Kidney epithelial cell (primary cell): ENCODE results near the gene CORO7. TPM values are rescaled to one million over a fixed set of nuclear protein-coding genes. Genes with fewer than 3 reads are reported as not detected.
A peak's percentile ranks its signal among the peaks of the same experiment; 100 is the strongest.

Source experiments
- DNase-seq: peaks from one replicate; pipeline ENCODE4 v3.0.0-alpha.2; 2010; ENCODE audit warnings: low read depth
- H3K27me3 ChIP-seq: 2 replicates; pipeline ENCODE4 v1.6.0; 2011; ENCODE audit warnings: low read length; ENCODE audit not compliant: control insufficient read depth, insufficient read depth
- H3K36me3 ChIP-seq: 2 replicates; pipeline ENCODE4 v1.5.1; 2011; ENCODE audit warnings: low read length; ENCODE audit not compliant: control insufficient read depth, insufficient read depth
- H3K4me3 ChIP-seq: 2 replicates; pipeline ENCODE4 v1.5.1; 2011; ENCODE audit warnings: low read depth, mild to moderate bottlenecking, control low read depth, low read length
- total RNA-seq: library from RNA; depleted of rRNA; stranded (reverse); fragments of >200 nt; gene quantifications from 2 replicates; pipeline ENCODE4 v1.2.3, GENCODE V29; 2015
- TF ChIP-seq, protein P1 (sequence below): IDR thresholded peaks from 2 replicates; pipeline ENCODE4 v1.5.1; 2011; ENCODE audit warnings: mild to moderate bottlenecking, moderate library complexity, low read length, control low read depth, inconsistent platforms; ENCODE audit not compliant: insufficient read depth, poor library complexity, severe bottlenecking

CORO7 gene
- total RNA-seq, 1 donor from 2014 or later = 57.3 TPM

DNA sequence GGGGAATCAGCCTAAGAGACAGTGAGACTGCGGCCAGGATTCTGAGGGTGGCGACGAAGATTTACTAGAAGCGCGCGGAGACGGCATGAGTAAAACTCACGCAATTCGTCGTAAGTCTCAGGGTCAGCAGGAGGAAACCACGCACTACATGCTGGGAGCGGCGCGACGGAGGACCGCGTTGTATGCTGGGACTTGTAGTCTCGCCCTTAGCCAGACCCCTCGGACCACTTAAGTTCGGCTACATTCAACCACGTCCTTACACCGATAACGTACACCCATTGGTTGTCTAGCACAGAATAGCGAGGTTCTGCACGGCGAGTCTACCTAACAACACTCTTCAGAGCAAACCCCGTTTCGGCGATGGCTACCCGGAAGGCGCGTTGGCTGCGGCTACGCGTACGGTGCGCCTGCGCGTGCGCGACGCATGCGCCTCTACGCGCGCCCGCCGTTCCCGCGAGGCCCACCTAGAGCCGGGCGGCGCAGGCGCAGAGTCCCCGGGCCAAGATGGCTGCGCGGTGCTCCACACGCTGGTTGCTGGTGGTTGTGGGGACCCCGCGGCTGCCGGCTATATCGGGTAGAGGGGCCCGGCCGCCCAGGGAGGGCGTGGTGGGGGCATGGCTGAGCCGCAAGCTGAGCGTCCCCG lies 9.1 kb upstream of the CORO7 start, which contains the start of gene DNAJA3:
Gene DNAJA3 (plus strand): TSS at position 491 of the 643 bp plus-strand sequence. CDS start 14 bp downstream, at position 505.
- TF ChIP-seq, protein P1, sequence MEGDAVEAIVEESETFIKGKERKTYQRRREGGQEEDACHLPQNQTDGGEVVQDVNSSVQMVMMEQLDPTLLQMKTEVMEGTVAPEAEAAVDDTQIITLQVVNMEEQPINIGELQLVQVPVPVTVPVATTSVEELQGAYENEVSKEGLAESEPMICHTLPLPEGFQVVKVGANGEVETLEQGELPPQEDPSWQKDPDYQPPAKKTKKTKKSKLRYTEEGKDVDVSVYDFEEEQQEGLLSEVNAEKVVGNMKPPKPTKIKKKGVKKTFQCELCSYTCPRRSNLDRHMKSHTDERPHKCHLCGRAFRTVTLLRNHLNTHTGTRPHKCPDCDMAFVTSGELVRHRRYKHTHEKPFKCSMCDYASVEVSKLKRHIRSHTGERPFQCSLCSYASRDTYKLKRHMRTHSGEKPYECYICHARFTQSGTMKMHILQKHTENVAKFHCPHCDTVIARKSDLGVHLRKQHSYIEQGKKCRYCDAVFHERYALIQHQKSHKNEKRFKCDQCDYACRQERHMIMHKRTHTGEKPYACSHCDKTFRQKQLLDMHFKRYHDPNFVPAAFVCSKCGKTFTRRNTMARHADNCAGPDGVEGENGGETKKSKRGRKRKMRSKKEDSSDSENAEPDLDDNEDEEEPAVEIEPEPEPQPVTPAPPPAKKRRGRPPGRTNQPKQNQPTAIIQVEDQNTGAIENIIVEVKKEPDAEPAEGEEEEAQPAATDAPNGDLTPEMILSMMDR = no peak
- peak; percentile 82 for DNase-seq
- H3K27me3 ChIP-seq = no peaks in the 10 kb centered on the region
- no peaks in the 10 kb centered on the region for H3K36me3 ChIP-seq
- H3K4me3 ChIP-seq = peak within 1 kb of the TSS; percentile 63

- TF ChIP-seq, protein P1 = no peak
- DNase-seq = no peak
- Histone ChIP-seq H3K27me3 (no peaks in the 10 kb centered on the region), H3K4me3 (no peak overlapping the region), H3K36me3 (no peaks in the 10 kb centered on the region)
Measured at GRCh38 chr16:4420505-4421105, 4.2 kb upstream of the CORO7 start.

GRCh38 chr16:4419402-4419959 lies 3.1 kb upstream of the CORO7 start:
- H3K36me3 ChIP-seq = no peaks in the 10 kb centered on the region
- TF ChIP-seq, protein P1 = no peak
- H3K4me3 ChIP-seq = no peak overlapping the region
- no peak for DNase-seq
- no peaks in the 10 kb centered on the region for H3K27me3 ChIP-seq

DNA sequence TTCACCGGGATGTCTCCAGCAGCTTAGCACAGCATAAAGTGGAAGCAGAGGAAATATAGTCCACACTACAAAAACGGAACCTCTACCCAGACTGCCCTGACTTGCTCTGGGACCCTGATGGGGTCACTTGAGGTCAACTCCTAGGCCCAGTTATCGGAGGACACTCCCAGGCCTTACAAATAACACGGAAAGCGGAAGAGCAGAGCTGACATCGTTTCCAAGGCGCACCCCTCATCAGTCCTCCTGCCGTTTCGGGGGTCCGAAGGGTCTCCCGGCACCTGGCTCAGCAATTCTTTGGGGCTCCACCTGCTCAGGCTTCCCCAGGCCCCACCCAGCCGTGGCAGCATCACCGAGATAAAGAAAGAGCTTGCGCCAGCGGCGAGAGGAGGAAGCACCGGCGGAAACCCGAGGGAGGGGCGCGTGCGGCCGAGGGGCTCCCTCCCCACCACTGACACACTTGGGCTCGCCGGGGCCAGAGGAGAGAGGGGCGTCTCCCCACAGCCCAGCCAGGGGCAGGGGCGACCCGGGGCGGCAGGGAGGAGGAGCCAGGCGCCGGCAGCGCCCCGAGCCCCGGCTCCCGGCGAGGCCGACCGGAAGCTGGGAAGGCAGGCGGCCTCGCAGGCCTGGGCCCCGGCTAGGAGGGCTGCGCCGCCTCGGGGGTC lies 727 bp downstream of the CORO7 start:
- Histone ChIP-seq H3K4me3 (peak overlapping the region; percentile 83), H3K36me3 (no peaks in the 10 kb centered on the region), H3K27me3 (no peaks in the 10 kb centered on the region)
- DNase-seq = no peak
- TF ChIP-seq, protein P1 = no peak

DNA sequence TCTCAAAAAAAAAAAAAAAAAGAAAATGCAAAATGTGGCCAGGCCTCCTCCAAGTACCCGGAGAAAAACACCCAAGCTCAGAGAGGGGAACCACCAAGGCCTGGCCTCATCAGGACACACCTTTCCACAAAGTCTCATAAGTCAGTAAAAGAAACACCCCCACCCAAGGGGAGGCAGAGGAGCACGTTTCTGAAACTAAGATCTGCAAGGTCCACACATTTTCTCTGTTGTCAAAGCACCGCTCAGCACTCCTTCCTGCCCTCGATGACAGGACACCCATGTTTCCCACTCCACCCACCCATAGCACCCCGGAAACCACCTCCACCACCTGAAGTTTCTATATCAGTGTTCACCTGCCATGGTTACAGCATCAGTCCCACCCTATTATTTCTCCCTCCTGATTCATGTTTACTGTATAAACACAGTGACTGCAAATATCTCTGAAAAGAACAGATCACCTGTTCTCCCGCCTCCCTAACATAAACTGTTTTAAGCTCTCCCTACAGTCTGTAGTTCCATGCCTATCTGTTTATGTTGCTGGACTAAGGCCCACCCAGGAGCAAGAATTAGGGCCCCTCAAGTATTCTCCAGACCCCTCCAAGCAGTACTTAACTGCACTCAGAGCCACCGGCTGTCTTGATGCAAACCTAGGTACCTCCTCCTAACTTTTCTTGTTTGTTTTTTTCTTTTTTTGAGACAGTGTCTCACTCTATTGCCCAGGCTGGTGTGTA lies 2.0 kb downstream of the CORO7 start:
- no peak for DNase-seq
- Histone ChIP-seq H3K4me3 (no peak overlapping the region), H3K36me3 (no peaks in the 10 kb centered on the region), H3K27me3 (no peaks in the 10 kb centered on the region)
- TF ChIP-seq, protein P1 = no peak
